HepG2 (cell line): ENCODE data around the gene SECTM1. TPM values are rescaled to one million over a fixed set of nuclear protein-coding genes. Genes with fewer than 3 reads are reported as not detected.

Experiments
- CERS6 ChIP-seq: sonication (generic); formaldehyde crosslinking; IDR thresholded peaks from 2 replicates; pipeline ENCODE4 v1.5.0; 2020; ENCODE audit warnings: missing genetic modification reagents
- E2F1 ChIP-seq: sonication (generic); formaldehyde crosslinking; IDR thresholded peaks from 2 replicates; pipeline ENCODE4 v1.5.0; 2020; ENCODE audit warnings: missing genetic modification reagents
- HIC2 ChIP-seq: sonication (generic); formaldehyde crosslinking; IDR thresholded peaks from 2 replicates; pipeline ENCODE4 v1.9.0; 2022; ENCODE audit warnings: low read depth, missing genetic modification reagents
- LBX2 ChIP-seq: sonication (generic); formaldehyde crosslinking; IDR thresholded peaks from 2 replicates; pipeline ENCODE4 v1.5.0; 2020; ENCODE audit warnings: missing genetic modification reagents, mild to moderate bottlenecking, borderline replicate concordance
- MAZ ChIP-seq, 2 experiments: sonication (generic) in 1 of 2; formaldehyde crosslinking in 1 of 2; IDR thresholded peaks; 2 replicates each; pipeline versions ENCODE4 v1.5.0 to v1.6.1; 2012 to 2020; ENCODE audit warnings: low read depth in 2 of 2, mild to moderate bottlenecking in 2 of 2, borderline replicate concordance in 1 of 2, improper control_type of control experiment in 1 of 2, low read length in 1 of 2, missing genetic modification reagents in 1 of 2, moderate library complexity in 1 of 2
- PTBP1 ChIP-seq: fragments of 200-400 bp; formaldehyde crosslinking; IDR thresholded peaks from 2 replicates; pipeline ENCODE4 v1.6.1; 2018; ENCODE audit warnings: low read length, low read depth; ENCODE audit not compliant: poor library complexity, severe bottlenecking
- SALL1 ChIP-seq: sonication (generic); formaldehyde crosslinking; IDR thresholded peaks from 2 replicates; pipeline ENCODE4 v1.8.0; 2022; ENCODE audit warnings: mild to moderate bottlenecking, missing genetic modification reagents
- TMF1 ChIP-seq: sonication (generic); formaldehyde crosslinking; IDR thresholded peaks from 2 replicates; pipeline ENCODE4 v1.8.1; 2022; ENCODE audit warnings: low read depth, missing genetic modification reagents
- TRAFD1 ChIP-seq: sonication (generic); formaldehyde crosslinking; IDR thresholded peaks from 2 replicates; pipeline ENCODE4 v1.5.1; 2020; ENCODE audit warnings: missing genetic modification reagents, mild to moderate bottlenecking, borderline replicate concordance
- UBTF ChIP-seq: sonication (generic); formaldehyde crosslinking; IDR thresholded peaks from 2 replicates; pipeline ENCODE4 v1.4.0; 2020; ENCODE audit warnings: mild to moderate bottlenecking, missing genetic modification reagents
- ZBTB33 ChIP-seq: sonication (generic); formaldehyde crosslinking; IDR thresholded peaks from 2 replicates; pipeline ENCODE4 v1.4.0; 2020; ENCODE audit warnings: missing genetic modification reagents
- ZFP90 ChIP-seq: sonication (generic); formaldehyde crosslinking; IDR thresholded peaks from 2 replicates; pipeline ENCODE4 v1.8.0; 2022; ENCODE audit warnings: missing genetic modification reagents, mild to moderate bottlenecking, inconsistent platforms, borderline replicate concordance
- ZNF20 ChIP-seq: sonication (generic); formaldehyde crosslinking; IDR thresholded peaks from 2 replicates; pipeline ENCODE4 v1.4.0; 2020; ENCODE audit warnings: mild to moderate bottlenecking, moderate library complexity, missing genetic modification reagents
- ZNF550 ChIP-seq: sonication (generic); formaldehyde crosslinking; IDR thresholded peaks from 2 replicates; pipeline ENCODE4 v1.4.0; 2020; ENCODE audit warnings: mild to moderate bottlenecking, missing genetic modification reagents, borderline replicate concordance
- polyA plus RNA-seq, 8 experiments: library from polyadenylated mRNA; depleted of rRNA in 3 of 8; stranded (reverse) in 7 of 8; unstranded in 1 of 8; fragments of >200 nt; fragmentation: Illumina TruSeq in 4 of 8; extraction: Trizol in 4 of 8; gene quantifications; 2 replicates each; pipeline versions ENCODE4 v1.2.1 to v1.2.3, GENCODE V29; 2011 to 2016; ENCODE audit warnings: low read depth in 4 of 8, missing spikeins in 1 of 8, mixed read lengths in 1 of 8; ENCODE audit not compliant: insufficient read depth in 1 of 8
- total RNA-seq, 5 experiments: library from RNA; depleted of rRNA; stranded (reverse); fragments of >200 nt; fragmentation: Illumina TruSeq; extraction: Trizol; gene quantifications; 2 replicates each; pipeline ENCODE4 v1.2.3, GENCODE V29; 2016; ENCODE audit warnings: low read depth in 1 of 5

Gene SECTM1
- total and polyA plus RNA-seq, 2 of the 13 experiments (the other 11 are each of a cell fraction or from before 2014, with no cell fraction given), result 3.5 to 5.3 TPM

GRCh38 chr17:82300707-82301270 lies 32.8 kb downstream of the SECTM1 start (continued):
- TF ChIP-seq ZFP90 (CRISPR knock-in tag) (0 out of 2 replicates have a peak, but pooled peaks have one; percentile 27), TRAFD1 (CRISPR knock-in tag) (peak; percentile 46; the same call in 1 of the 2 replicates), ZNF20 (CRISPR knock-in tag) (no peak), SALL1 (peak; percentile 63; the same call in 1 of the 2 replicates), MAZ (IDR thresholded peaks at IDR 0.05; ENCODE audit: borderline replicate concordance, low read depth, low read length) (peak; percentile 61; the same call in 1 of the 2 replicates), MAZ (CRISPR knock-in tag; IDR thresholded peaks at IDR 0.05; ENCODE audit: low read depth) (peak; percentile 32; the same call in 1 of the 2 replicates), PTBP1 (no peak), ZNF550 (CRISPR knock-in tag) (no peak), CERS6 (CRISPR knock-in tag) (no peak), UBTF (peak; percentile 67), HIC2 (peak; percentile 97), LBX2 (CRISPR knock-in tag) (no peak), E2F1 (CRISPR knock-in tag) (no peak), TMF1 (CRISPR knock-in tag) (no peak), ZBTB33 (peak; percentile 97)
